ENCODE data around the gene FXYD5. TPM values are rescaled to one million over a fixed set of nuclear protein-coding genes. Genes with fewer than 3 reads are reported as not detected.
A peak's percentile ranks its signal among the peaks of the same experiment; 100 is the strongest.

The FXYD5 gene
- total and polyA plus RNA-seq, 9 of the 15 experiments (the other 6 are each of a cell fraction or from before 2014, with no cell fraction given), result 104 to 537 (median 174) TPM

DNA sequence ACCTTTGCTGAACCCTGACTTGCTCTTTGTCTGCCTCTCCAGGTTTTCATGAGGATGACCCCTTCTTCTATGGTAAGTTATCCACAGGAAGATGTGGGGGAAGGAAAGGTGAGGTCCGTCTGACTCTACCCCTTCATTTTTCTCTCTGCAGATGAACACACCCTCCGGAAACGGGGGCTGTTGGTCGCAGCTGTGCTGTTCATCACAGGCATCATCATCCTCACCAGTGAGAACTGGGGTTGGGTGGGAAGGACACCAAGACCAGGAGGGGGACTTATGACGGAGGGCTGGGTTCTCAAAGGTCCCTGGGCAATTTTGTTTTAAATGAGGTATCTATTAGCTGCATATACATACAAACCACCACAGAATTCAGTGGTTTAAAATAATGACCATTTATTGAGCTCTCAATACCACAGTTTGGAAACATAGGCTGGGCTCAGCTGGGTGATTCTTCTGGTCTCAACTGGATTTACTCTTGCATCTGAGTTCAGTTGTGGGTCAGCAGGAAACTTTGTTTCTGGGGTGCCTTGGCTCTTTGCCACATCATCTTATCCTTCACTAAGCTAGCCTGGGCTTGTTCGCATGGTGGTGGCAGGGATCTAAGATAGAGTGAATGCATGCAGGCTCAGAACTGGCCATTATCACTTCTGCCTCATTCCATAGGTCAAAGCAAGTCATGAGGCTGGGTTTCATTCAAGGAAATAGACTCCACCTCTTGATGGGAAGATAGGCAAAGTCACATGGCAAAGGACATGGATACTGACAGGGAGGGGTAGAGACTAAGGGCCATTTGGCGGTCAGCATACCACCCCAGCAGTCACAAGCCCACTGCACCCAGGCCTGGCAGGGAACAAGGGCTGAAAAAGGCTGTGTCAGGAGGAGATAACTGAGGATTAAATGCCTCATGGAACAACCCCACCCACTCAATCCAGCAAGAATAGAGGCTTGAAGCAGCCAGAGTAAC, 11.8 kb downstream of the FXYD5 start (continued):
- TF ChIP-seq XRCC5 (IDR thresholded peaks at IDR 0.05; ENCODE audit: low read depth, low read length), result no peak
- TF ChIP-seq, protein P1, sequence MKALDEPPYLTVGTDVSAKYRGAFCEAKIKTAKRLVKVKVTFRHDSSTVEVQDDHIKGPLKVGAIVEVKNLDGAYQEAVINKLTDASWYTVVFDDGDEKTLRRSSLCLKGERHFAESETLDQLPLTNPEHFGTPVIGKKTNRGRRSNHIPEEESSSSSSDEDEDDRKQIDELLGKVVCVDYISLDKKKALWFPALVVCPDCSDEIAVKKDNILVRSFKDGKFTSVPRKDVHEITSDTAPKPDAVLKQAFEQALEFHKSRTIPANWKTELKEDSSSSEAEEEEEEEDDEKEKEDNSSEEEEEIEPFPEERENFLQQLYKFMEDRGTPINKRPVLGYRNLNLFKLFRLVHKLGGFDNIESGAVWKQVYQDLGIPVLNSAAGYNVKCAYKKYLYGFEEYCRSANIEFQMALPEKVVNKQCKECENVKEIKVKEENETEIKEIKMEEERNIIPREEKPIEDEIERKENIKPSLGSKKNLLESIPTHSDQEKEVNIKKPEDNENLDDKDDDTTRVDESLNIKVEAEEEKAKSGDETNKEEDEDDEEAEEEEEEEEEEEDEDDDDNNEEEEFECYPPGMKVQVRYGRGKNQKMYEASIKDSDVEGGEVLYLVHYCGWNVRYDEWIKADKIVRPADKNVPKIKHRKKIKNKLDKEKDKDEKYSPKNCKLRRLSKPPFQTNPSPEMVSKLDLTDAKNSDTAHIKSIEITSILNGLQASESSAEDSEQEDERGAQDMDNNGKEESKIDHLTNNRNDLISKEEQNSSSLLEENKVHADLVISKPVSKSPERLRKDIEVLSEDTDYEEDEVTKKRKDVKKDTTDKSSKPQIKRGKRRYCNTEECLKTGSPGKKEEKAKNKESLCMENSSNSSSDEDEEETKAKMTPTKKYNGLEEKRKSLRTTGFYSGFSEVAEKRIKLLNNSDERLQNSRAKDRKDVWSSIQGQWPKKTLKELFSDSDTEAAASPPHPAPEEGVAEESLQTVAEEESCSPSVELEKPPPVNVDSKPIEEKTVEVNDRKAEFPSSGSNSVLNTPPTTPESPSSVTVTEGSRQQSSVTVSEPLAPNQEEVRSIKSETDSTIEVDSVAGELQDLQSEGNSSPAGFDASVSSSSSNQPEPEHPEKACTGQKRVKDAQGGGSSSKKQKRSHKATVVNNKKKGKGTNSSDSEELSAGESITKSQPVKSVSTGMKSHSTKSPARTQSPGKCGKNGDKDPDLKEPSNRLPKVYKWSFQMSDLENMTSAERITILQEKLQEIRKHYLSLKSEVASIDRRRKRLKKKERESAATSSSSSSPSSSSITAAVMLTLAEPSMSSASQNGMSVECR (CRISPR knock-in tag; IDR thresholded peaks at IDR 0.05), result no peak
- peak; percentile 16; the same call in 1 of the 2 replicates for TF ChIP-seq FOXJ2 (tag; IDR thresholded peaks at IDR 0.05)
- TF ChIP-seq, protein P2, sequence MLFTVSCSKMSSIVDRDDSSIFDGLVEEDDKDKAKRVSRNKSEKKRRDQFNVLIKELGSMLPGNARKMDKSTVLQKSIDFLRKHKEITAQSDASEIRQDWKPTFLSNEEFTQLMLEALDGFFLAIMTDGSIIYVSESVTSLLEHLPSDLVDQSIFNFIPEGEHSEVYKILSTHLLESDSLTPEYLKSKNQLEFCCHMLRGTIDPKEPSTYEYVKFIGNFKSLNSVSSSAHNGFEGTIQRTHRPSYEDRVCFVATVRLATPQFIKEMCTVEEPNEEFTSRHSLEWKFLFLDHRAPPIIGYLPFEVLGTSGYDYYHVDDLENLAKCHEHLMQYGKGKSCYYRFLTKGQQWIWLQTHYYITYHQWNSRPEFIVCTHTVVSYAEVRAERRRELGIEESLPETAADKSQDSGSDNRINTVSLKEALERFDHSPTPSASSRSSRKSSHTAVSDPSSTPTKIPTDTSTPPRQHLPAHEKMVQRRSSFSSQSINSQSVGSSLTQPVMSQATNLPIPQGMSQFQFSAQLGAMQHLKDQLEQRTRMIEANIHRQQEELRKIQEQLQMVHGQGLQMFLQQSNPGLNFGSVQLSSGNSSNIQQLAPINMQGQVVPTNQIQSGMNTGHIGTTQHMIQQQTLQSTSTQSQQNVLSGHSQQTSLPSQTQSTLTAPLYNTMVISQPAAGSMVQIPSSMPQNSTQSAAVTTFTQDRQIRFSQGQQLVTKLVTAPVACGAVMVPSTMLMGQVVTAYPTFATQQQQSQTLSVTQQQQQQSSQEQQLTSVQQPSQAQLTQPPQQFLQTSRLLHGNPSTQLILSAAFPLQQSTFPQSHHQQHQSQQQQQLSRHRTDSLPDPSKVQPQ (CRISPR knock-in tag; IDR thresholded peaks at IDR 0.05; ENCODE audit: borderline replicate concordance), result peak; percentile 76; the same call in 1 of the 2 replicates
- TF ChIP-seq, protein P3, sequence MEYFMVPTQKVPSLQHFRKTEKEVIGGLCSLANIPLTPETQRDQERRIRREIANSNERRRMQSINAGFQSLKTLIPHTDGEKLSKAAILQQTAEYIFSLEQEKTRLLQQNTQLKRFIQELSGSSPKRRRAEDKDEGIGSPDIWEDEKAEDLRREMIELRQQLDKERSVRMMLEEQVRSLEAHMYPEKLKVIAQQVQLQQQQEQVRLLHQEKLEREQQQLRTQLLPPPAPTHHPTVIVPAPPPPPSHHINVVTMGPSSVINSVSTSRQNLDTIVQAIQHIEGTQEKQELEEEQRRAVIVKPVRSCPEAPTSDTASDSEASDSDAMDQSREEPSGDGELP (CRISPR knock-in tag; IDR thresholded peaks at IDR 0.05; ENCODE audit: borderline replicate concordance), result peak; percentile 58
- no peak for TF ChIP-seq POLR2G (IDR thresholded peaks at IDR 0.05; ENCODE audit: low read depth, low read length)
- no peak for TF ChIP-seq ZNF699 (CRISPR knock-in tag; IDR thresholded peaks at IDR 0.05; ENCODE audit: insufficient replicate concordance)
- no peak for TF ChIP-seq SMAD3 (CRISPR knock-in tag; conservative IDR thresholded peaks at IDR 0.05)
- peak in 1 of 2 experiments; percentile 37; a peak in 1 of 4 replicates for TF ChIP-seq RCOR1 (IDR thresholded peaks at IDR 0.05; ENCODE audit: borderline replicate concordance in 1 of 2, low read depth in 2 of 2, low read length in 2 of 2)
- TF ChIP-seq POLR3A (IDR thresholded peaks at IDR 0.05; ENCODE audit: borderline replicate concordance, extremely low read depth, insufficient read depth, insufficient read length), result no peak
- no peak for TF ChIP-seq RFX5 (IDR thresholded peaks at IDR 0.05; ENCODE audit: low read depth, low read length)
- TF ChIP-seq, protein P4, sequence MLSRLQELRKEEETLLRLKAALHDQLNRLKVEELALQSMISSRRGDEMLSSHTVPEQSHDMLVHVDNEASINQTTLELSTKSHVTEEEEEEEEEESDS (CRISPR knock-in tag; IDR thresholded peaks at IDR 0.05), result no peak
- TF ChIP-seq SREBF2 (CRISPR knock-in tag; IDR thresholded peaks at IDR 0.05), result no peak
- TF ChIP-seq MBD2 (IDR thresholded peaks at IDR 0.05; ENCODE audit: borderline replicate concordance, low read depth), result no peak
- TF ChIP-seq, protein P5, sequence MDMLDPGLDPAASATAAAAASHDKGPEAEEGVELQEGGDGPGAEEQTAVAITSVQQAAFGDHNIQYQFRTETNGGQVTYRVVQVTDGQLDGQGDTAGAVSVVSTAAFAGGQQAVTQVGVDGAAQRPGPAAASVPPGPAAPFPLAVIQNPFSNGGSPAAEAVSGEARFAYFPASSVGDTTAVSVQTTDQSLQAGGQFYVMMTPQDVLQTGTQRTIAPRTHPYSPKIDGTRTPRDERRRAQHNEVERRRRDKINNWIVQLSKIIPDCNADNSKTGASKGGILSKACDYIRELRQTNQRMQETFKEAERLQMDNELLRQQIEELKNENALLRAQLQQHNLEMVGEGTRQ (CRISPR knock-in tag; IDR thresholded peaks at IDR 0.05), result peak; percentile 90
- TF ChIP-seq SAP30 (IDR thresholded peaks at IDR 0.05; ENCODE audit: borderline replicate concordance, insufficient read depth, low read depth, low read length, poor library complexity, severe bottlenecking), result peak; percentile 18
